ENCODE data around the gene CDKAL1. TPM values are rescaled to one million over a fixed set of nuclear protein-coding genes. Genes with fewer than 3 reads are reported as not detected.

Gene CDKAL1
- total RNA-seq, 1 experiment from 2014 or later, result 16.1 TPM

- intact Hi-C loops (cut with micrococcal nuclease; ENCODE audit: unreplicated experiment), result no loop called here
- ChIA-PET POLR2A (ENCODE audit: unreplicated experiment) (no interaction called here), CTCF (no interaction called here)
- no peaks in the 10 kb centered on the region for H3K27me3 ChIP-seq (ENCODE audit: insufficient read depth, low read depth)
- H3K27ac ChIP-seq, result no peak overlapping the region
- no peaks in the 10 kb centered on the region for H3K79me2 ChIP-seq (ENCODE audit: low read depth)
- no peaks in the 10 kb centered on the region for H3F3A ChIP-seq (ENCODE audit: insufficient read depth, low read depth)
- no peak for DNase-seq
- H3K4me1 ChIP-seq (replicated peaks; ENCODE audit: insufficient read depth), result no peaks in the 10 kb centered on the region
- no peaks in the 10 kb centered on the region for H3K9me3 ChIP-seq (ENCODE audit: insufficient read depth, low read depth)
- no peaks in the 10 kb centered on the region for H4K20me1 ChIP-seq (ENCODE audit: insufficient read depth)
- no peak overlapping the region for H3K4me2 ChIP-seq
- no peaks in the 10 kb centered on the region for H3K9me2 ChIP-seq (ENCODE audit: insufficient read depth)
- TF ChIP-seq EZH2 (IDR thresholded peaks at IDR 0.05; ENCODE audit: low read depth) (no peak), CTCF (conservative IDR thresholded peaks at IDR 0.05) (no peak)
- H2AFZ ChIP-seq, result no peak overlapping the region
- no peak overlapping the region for H3K4me3 ChIP-seq
- no peaks in the 10 kb centered on the region for H3K36me3 ChIP-seq (ENCODE audit: low read depth)
- no TSS peak for BruUV-seq (replicated peaks)
Observed at GRCh38 chr6:21164768-21165326, 630.6 kb downstream of the CDKAL1 start.

GRCh38 chr6:21166754-21167153 lies 632.5 kb downstream of the CDKAL1 start:
- POLR2A ChIA-PET (ENCODE audit: unreplicated experiment), result no interaction called here
- no peaks in the 10 kb centered on the region for H4K20me1 ChIP-seq (ENCODE audit: insufficient read depth)

GRCh38 chr6:21167790-21168189 lies 633.5 kb downstream of the CDKAL1 start:
- POLR2A ChIA-PET (ENCODE audit: unreplicated experiment), result no interaction called here
- Histone ChIP-seq H3K4me1 (replicated peaks; ENCODE audit: insufficient read depth) (no peaks in the 10 kb centered on the region), H3K36me3 (ENCODE audit: low read depth) (no peaks in the 10 kb centered on the region), H3K4me2 (no peak overlapping the region), H3K4me3 (no peak overlapping the region), H3K27ac (no peak overlapping the region), H3K27me3 (ENCODE audit: insufficient read depth, low read depth) (no peaks in the 10 kb centered on the region), H3K9me2 (ENCODE audit: insufficient read depth) (no peaks in the 10 kb centered on the region), H2AFZ (no peak overlapping the region), H3K79me2 (ENCODE audit: low read depth) (no peaks in the 10 kb centered on the region), H3K9me3 (ENCODE audit: insufficient read depth, low read depth) (no peaks in the 10 kb centered on the region), H4K20me1 (ENCODE audit: insufficient read depth) (no peaks in the 10 kb centered on the region), H3F3A (ENCODE audit: insufficient read depth, low read depth) (no peaks in the 10 kb centered on the region)
- BruUV-seq (replicated peaks), result no TSS peak
- CTCF ChIA-PET, result no interaction called here
- TF ChIP-seq EZH2 (IDR thresholded peaks at IDR 0.05; ENCODE audit: low read depth) (no peak), CTCF (conservative IDR thresholded peaks at IDR 0.05) (no peak)
- DNase-seq, result no peak
- intact Hi-C loops (cut with micrococcal nuclease; ENCODE audit: unreplicated experiment), result no loop called here

More at GRCh38 chr6:21166754-21167153, 632.5 kb downstream of the CDKAL1 start:
- Histone ChIP-seq H3K9me3 (ENCODE audit: insufficient read depth, low read depth) (no peaks in the 10 kb centered on the region), H3K36me3 (ENCODE audit: low read depth) (no peaks in the 10 kb centered on the region), H3K9me2 (ENCODE audit: insufficient read depth) (no peaks in the 10 kb centered on the region), H3K27ac (no peak overlapping the region), H3K27me3 (ENCODE audit: insufficient read depth, low read depth) (no peaks in the 10 kb centered on the region), H3K4me2 (no peak overlapping the region), H2AFZ (no peak overlapping the region), H3F3A (ENCODE audit: insufficient read depth, low read depth) (no peaks in the 10 kb centered on the region), H3K4me3 (no peak overlapping the region), H3K79me2 (ENCODE audit: low read depth) (no peaks in the 10 kb centered on the region), H3K4me1 (replicated peaks; ENCODE audit: insufficient read depth) (no peaks in the 10 kb centered on the region)
- no peak for TF ChIP-seq CTCF (conservative IDR thresholded peaks at IDR 0.05)
- no peak for TF ChIP-seq EZH2 (IDR thresholded peaks at IDR 0.05; ENCODE audit: low read depth)
- CTCF ChIA-PET, result no interaction called here
- no TSS peak for BruUV-seq (replicated peaks)
- intact Hi-C loops (cut with micrococcal nuclease; ENCODE audit: unreplicated experiment), result no loop called here
- DNase-seq, result no peak
